DND-41 (cell line): ENCODE results near the gene SPRR2B.
"Not testable (repeated sequence)": the region's sequence is repeated elsewhere in the genome, so short reads cannot be mapped to it uniquely, and the experiment has no call there.

ENCODE experiments used
- EZH2 ChIP-seq: IDR thresholded peaks from 3 replicates; pipeline ENCODE4 v1.6.1; 2012; ENCODE audit warnings: borderline replicate concordance, low read depth, mild to moderate bottlenecking, moderate library complexity, low read length, inconsistent platforms; ENCODE audit not compliant: severe bottlenecking
- TF ChIP-seq, protein P1 (sequence below): IDR thresholded peaks from 2 replicates; pipeline ENCODE4 v1.5.1; 2012; ENCODE audit warnings: borderline replicate concordance, low read length, moderate library complexity, mild to moderate bottlenecking; ENCODE audit not compliant: poor library complexity, severe bottlenecking; ENCODE audit errors: extremely low read depth

DNA sequence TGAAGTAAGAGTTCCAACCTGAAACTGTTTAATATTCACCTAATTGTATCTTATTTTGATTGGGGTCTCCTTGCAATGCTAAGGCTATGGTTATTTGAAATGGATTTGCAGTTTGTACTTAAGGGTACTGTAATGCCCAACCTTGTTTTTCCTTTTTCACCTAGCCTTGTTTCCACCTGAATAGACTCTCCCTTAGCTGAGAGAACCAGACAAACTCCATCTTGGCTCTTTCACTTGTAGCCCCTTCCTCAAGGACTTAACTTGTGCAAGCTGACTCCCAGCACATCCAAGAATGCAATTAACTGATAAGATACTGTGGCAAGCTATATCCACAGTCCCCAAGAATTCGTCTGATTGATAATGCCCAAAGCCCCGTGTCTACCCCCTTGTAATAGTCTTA, 49.6 kb downstream of the SPRR2B start:
- TF ChIP-seq, protein P1, sequence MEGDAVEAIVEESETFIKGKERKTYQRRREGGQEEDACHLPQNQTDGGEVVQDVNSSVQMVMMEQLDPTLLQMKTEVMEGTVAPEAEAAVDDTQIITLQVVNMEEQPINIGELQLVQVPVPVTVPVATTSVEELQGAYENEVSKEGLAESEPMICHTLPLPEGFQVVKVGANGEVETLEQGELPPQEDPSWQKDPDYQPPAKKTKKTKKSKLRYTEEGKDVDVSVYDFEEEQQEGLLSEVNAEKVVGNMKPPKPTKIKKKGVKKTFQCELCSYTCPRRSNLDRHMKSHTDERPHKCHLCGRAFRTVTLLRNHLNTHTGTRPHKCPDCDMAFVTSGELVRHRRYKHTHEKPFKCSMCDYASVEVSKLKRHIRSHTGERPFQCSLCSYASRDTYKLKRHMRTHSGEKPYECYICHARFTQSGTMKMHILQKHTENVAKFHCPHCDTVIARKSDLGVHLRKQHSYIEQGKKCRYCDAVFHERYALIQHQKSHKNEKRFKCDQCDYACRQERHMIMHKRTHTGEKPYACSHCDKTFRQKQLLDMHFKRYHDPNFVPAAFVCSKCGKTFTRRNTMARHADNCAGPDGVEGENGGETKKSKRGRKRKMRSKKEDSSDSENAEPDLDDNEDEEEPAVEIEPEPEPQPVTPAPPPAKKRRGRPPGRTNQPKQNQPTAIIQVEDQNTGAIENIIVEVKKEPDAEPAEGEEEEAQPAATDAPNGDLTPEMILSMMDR, result not testable (repeated sequence)
- TF ChIP-seq EZH2, result not testable (repeated sequence)
